HG02759 (cell line): ENCODE results near the gene ZNRF2.
"Not testable (repeated sequence)": the region's sequence is repeated elsewhere in the genome, so short reads cannot be mapped to it uniquely, and the experiment has no call there.

ENCODE experiments used
- ATAC-seq: cut with Tn5 transposase; IDR thresholded peaks from one replicate; pipeline ENCODE4 v1.9.1; 2021; ENCODE audit warnings: mild to moderate bottlenecking, moderate library complexity; ENCODE audit not compliant: unreplicated experiment

The ZNRF2 gene

DNA sequence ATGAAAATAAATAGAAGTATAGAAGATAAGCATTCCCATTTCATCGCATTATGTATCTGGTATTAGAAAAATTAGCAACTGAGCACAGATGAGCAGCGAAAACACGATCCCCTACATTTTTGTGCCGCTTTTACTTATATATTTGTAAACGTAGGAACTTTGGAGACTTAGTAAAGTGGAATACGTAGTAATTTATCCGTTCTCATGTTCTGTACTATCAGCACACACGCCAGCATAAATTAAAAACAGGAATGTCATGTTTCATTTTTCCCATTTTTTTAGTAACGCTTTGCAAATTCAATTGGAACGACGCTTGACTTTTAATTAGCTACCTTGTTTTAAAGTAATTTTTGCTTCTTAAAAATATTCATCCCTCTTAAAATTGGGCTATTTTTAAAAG lies 2.4 kb downstream of the ZNRF2 start:
- no peak for ATAC-seq

DNA sequence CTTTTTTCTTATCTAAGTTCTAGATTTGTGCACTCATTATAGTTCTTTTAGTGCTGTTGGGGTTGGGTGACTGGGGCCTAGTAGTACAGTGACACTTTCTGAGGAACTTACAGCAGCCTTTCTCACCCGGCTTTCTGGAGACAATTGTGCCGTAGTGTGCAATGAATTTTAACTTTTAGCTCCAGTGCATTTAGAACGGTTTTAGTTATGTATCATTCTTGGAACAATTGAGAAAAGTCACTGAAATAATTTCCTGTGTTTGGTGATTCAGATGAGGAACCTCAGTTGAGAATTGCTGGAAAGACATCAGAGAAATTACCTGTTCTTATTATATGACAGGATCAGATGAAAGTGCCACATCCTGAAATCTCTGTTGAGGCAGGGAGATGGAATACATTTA lies 3.2 kb downstream of the ZNRF2 start:
- ATAC-seq = not testable (repeated sequence)

GRCh38 chr7:30289634-30290033 lies 5.2 kb downstream of the ZNRF2 start:
- not testable (repeated sequence) for ATAC-seq

GRCh38 chr7:30290317-30290716 lies 5.9 kb downstream of the ZNRF2 start:
- peak; percentile 38 for ATAC-seq

- ATAC-seq = not testable (repeated sequence)
Measured at GRCh38 chr7:30292416-30293038, 8.1 kb downstream of the ZNRF2 start.

GRCh38 chr7:30296304-30296703 lies 11.9 kb downstream of the ZNRF2 start:
- ATAC-seq = not testable (repeated sequence)

DNA sequence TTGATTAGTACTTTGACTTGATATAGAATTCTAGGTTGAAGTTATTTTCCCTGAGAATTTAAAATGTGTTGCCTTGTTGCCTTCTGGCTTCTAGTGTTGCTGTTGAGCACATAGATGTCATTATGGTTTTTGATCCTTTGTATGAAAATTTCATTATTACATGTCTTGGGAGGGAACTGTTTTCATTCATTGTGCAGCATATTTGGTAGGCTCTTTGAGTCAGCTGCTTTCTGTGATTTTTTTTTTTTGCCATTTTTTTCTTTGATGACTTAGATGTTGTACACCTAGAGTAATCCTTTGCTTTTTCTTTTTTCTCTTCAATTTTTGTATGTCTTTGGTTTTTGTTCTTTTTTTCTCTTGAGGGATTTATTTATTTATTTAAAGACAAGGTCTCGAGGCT lies 13.1 kb downstream of the ZNRF2 start:
- ATAC-seq = not testable (repeated sequence)

DNA sequence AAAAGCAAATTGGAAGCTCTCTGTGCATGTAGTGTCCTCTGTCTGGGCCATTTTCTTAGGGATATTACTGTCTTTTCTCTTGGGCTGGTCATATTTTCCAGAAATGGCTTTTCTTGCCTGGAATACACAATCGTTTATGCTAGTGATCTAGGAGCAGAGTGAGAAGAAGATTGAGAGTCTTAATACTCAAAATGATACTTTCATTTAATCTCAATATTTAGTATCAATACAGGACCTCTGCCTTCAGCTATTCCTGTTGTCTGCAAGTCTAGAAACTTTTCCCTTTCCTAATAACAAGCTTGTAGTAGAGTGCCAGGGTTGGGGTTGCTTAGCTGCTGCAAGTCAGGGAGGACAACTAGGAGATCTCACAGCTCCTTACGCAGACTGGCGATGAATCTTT lies 14.0 kb downstream of the ZNRF2 start:
- ATAC-seq = not testable (repeated sequence)

DNA sequence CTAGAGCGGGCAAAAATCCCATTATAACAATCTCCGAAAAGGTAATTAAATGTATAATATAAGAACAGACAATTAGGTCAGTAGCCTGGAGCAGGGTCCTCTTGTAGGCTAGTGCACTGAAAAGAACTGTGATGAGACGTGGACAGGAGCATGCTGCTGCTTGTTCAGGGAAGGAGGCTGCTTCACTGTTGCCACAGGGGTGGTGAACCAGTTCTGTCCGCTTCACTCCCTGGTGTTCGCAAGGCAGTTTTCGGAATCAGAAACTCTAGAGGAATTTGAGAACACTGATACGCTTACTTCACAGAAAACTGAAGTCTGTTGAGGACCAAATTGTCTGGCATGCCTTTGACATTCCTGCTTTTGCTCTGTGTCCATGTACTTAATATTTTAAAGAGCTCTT lies 17.4 kb downstream of the ZNRF2 start:
- ATAC-seq = no peak

GRCh38 chr7:30302656-30303311 lies 18.4 kb downstream of the ZNRF2 start:
- ATAC-seq = no peak

GRCh38 chr7:30303312-30304039 lies 19.1 kb downstream of the ZNRF2 start:
- ATAC-seq = no peak

DNA sequence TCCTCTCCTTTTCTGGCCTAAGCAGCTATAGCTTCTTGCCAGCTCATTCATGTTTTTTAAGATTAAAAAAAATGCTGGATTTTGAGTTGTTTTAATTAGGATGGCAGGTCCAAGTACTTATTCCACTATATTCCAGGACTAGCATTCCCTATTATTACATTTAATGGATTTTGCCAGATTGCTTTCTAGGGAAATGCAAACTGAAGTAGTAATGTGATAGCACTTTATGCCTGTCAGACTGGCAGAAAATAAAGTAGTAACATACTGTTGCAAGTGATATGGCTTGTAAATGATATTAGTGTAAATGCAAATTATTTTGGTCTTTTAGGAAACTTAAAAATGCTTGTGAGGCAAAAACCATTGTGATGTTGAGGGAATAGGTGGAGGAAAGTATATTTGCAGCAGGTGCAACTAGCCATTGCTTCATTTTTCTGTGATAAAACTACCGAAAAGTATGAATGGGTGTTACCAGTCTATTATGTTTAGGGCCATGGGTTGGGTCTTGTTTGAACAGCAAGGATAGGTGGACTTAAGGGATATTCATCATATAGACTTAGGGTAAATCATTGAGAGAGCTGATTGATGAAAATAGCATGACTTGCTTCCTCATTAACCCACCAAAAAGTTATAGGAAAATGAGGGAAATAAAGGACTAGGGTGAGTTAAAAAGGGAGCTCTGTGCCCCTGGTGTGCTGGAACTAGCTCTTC lies 19.9 kb downstream of the ZNRF2 start:
- ATAC-seq = no peak

DNA sequence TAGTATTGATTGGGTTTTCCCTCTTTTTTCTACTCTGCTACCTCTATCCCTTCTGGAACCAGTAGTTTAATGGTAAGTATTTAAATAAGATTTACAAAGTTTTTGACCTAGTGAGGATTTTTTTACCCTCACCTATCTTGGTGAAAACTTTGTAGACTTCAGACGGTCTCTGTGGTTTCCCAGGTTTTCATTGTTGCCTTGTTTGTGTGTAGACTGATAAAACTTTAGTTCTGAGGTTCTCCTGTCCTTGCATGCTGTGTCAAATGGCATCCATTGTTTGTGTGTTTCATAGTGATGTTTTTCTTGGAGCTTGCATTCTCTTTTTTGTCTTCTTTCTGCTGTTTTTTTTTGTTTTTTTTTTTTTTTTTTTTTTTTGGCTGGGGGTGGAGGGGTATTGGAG lies 22.6 kb downstream of the ZNRF2 start:
- no peak for ATAC-seq

DNA sequence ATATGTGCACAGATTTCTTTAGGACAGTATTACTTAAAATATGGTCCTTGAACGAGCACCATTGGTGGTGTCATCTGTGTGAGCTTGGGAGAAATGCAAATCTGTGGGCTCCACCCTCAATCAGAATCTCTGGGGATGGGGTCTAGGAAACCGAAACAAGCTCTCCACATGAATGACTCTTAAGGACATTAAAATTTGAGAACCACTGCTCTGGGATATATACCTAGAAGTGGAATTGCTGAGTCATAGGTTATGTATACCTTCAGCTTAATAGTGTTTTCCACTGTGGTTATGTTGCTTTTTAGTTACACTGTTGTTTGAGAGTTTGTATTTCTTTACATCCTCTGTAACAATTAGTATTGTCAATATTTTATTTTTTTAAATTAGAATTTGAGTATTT lies 24.0 kb downstream of the ZNRF2 start:
- no peak for ATAC-seq

DNA sequence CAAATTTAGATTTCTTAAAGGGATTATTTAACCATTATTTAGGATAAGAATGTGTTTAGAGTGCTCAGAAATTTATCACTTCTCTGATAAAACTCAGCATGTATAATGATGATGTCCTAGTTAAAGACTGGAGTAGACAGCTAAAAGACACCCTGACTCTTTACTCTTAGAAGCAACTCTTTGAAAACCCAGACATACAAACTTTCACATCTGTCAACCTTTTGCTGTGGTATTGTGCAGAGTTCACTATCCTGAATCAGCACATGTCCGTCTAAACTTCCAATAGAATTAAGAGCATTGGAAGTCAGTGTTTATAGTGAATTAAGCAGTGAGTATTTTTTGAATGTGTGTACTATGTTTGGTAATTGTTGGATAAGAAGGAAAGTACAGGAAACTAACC lies 24.9 kb downstream of the ZNRF2 start:
- no peak for ATAC-seq

DNA sequence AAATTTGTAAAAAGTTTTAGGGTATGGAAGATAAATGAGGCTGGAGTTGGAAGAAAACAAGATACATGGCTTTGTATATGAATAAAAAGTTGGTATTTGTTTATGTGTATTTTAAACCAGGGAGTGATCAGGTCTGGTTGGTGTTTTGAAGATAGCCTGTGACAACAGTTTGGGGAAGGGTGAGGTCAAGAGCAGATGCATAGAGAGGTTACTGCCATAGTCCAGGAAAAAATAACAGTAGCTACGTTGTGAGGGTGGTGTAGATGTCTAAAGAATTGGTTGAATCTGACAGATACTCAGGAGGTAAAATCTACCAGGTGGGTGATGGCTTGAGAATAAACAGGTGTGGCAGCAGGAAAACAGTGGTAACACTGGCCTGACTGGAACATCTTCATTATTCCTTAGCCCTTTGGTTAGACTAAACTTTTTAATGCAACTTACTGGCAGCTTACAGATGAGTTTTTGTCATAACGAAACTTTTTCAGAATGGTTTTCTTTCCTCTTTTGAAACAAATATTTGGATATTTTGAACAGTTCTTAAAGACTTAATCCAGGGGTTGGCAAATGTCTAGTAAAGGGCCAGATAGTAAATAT lies 25.5 kb downstream of the ZNRF2 start:
- ATAC-seq = no peak

- ATAC-seq = no peak
Measured at GRCh38 chr7:30310674-30311362, 26.4 kb downstream of the ZNRF2 start.

- ATAC-seq = no peak
Measured at GRCh38 chr7:30312178-30312577, 27.8 kb downstream of the ZNRF2 start.

GRCh38 chr7:30313348-30313747 lies 29.0 kb downstream of the ZNRF2 start:
- no peak for ATAC-seq

DNA sequence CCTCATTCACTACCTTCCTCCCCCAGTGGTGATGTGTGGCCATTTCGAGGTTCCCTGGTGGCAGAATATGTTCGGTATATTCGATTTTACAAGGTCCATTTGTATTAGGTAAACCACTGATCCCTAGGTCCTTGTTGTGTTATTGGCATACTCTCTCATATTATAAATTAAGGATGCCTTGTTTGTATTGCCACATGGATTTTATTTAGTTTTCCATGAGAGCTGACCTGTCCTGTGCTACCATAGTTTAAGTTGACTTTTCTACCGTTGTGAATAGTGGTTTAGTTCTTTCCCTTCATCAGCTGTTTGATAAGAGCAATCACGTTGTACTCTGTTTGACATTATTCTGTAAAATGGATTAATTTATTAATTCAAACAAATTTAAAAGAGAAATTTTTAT lies 29.4 kb downstream of the ZNRF2 start:
- ATAC-seq = no peak

DNA sequence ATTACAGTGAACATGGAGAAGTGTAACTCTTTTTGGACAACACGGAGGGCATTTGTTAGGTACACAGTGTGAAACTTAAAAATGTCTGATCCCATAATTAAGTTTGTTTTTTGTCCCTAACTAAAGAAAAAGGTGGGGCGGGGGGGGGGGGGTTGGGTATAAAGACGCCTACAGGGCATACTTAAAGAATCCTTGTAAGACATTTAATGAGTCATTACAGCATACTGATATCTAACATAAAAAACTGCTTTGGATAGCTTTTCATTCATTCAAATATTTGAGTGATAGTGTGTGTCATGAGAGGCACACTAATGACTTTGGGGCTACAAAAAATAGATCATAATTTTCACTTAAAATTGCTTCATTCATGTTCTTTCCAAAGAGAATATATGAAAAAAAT lies 31.2 kb downstream of the ZNRF2 start:
- no peak for ATAC-seq
